Endothelial cell of umbilical vein (primary cell): ENCODE data around the gene KCNK13. TPM values are rescaled to one million over a fixed set of nuclear protein-coding genes. Genes with fewer than 3 reads are reported as not detected.

Experiments
- BruUV-seq: library from RNA; stranded (reverse); fragments of 400-500 nt; replicated peaks from 2 replicates; lab custom pipeline; 2021; lab: Mats Ljungman, UMichigan
- CTCF ChIA-PET: fragments of 300-600, 350-600 bp; sonication (Branson Sonifier 250); formaldehyde crosslinking; loops from one replicate; lab custom pipeline; 2021; ENCODE audit warnings: antibody characterized with exemption, inconsistent platforms; lab: Charles Lee
- POLR2A ChIA-PET: fragments of 300-600, 350-600 bp; sonication (Branson Sonifier 250); formaldehyde crosslinking; loops from one replicate; lab custom pipeline; 2021; ENCODE audit warnings: antibody characterized with exemption, inconsistent platforms; lab: Charles Lee
- DNase-seq: peaks from one replicate; pipeline ENCODE4 v3.0.0-alpha.2; 2011; ENCODE audit warnings: low read depth, low spot score
- FAIRE-seq: peaks from 2 replicates; lab custom pipeline; 2011; peaks lifted over from hg19 to GRCh38; lab: Jason Lieb, UNC
- H2AFZ ChIP-seq: 2 replicates; pipeline ENCODE4 v1.6.0; 2012; ENCODE audit warnings: low read depth, low read length, control low read depth, inconsistent platforms
- H3K27ac ChIP-seq: 2 replicates; pipeline ENCODE4 v1.5.1; 2011; ENCODE audit warnings: low read depth, mild to moderate bottlenecking, control low read depth, low read length, moderate library complexity; ENCODE audit not compliant: insufficient read depth
- H3K27me3 ChIP-seq, 2 experiments: 2 replicates each; pipeline versions ENCODE4 v1.6.0 to v1.6.1; 2011; ENCODE audit warnings: low read length in 2 of 2, mixed read lengths in 1 of 2; ENCODE audit not compliant: control insufficient read depth in 2 of 2, insufficient read depth in 2 of 2
- H3K36me3 ChIP-seq, 2 experiments: 2 replicates in 1 of 2; 3 replicates in 1 of 2; pipeline ENCODE4 v1.5.1; 2011; ENCODE audit warnings: low read length in 2 of 2, mild to moderate bottlenecking in 1 of 2, moderate library complexity in 1 of 2; ENCODE audit not compliant: control insufficient read depth in 2 of 2, insufficient read depth in 2 of 2; ENCODE audit errors: extremely low read depth in 1 of 2
- H3K4me1 ChIP-seq: 3 replicates; pipeline ENCODE4 v1.5.1; 2011; ENCODE audit warnings: mild to moderate bottlenecking, low read length; ENCODE audit not compliant: control insufficient read depth, insufficient read depth; ENCODE audit errors: extremely low read depth
- H3K4me2 ChIP-seq: 2 replicates; pipeline ENCODE4 v1.6.1; 2011; ENCODE audit warnings: low read length, control low read depth, mixed read lengths; ENCODE audit not compliant: insufficient read depth
- H3K4me3 ChIP-seq, 3 experiments: fragments of 200-600 bp in 1 of 3; sonication (generic), shearing (Covaris generic) in 1 of 3; replicated peaks in 1 of 3; 2 replicates each; pipeline ENCODE4 v1.5.1; 2011 to 2016; ENCODE audit warnings: control low read depth in 3 of 3, low read length in 3 of 3, mild to moderate bottlenecking in 2 of 3, inconsistent platforms in 1 of 3, low read depth in 1 of 3, moderate library complexity in 1 of 3; ENCODE audit not compliant: insufficient read depth in 1 of 3
- H3K79me2 ChIP-seq: 2 replicates; pipeline ENCODE4 v1.6.0; 2012; ENCODE audit warnings: low read length, inconsistent platforms; ENCODE audit not compliant: control insufficient read depth, insufficient read depth
- H3K9ac ChIP-seq: replicated peaks from 2 replicates; pipeline ENCODE3; 2011; ENCODE audit warnings: low read length, control low read depth; ENCODE audit not compliant: insufficient read depth; ENCODE audit errors: extremely low read depth
- H3K9me1 ChIP-seq: replicated peaks from 3 replicates; pipeline ENCODE4 v1.6.0; 2011; ENCODE audit warnings: mild to moderate bottlenecking, low read length; ENCODE audit not compliant: control insufficient read depth, insufficient read depth; ENCODE audit errors: extremely low read depth
- H3K9me3 ChIP-seq: replicated peaks from 2 replicates; pipeline ENCODE4 v1.5.1; 2012; ENCODE audit warnings: low read length, inconsistent platforms; ENCODE audit not compliant: control insufficient read depth, insufficient read depth
- H4K20me1 ChIP-seq: replicated peaks from 2 replicates; pipeline ENCODE3; 2011; ENCODE audit warnings: mild to moderate bottlenecking, low read length; ENCODE audit not compliant: control insufficient read depth, insufficient read depth; ENCODE audit errors: extremely low read depth
- EZH2 ChIP-seq: IDR thresholded peaks from 2 replicates; pipeline ENCODE4 v1.6.1; 2012; ENCODE audit warnings: borderline replicate concordance, low read depth, mild to moderate bottlenecking, moderate library complexity, low read length, inconsistent platforms; ENCODE audit not compliant: severe bottlenecking
- FOS ChIP-seq: IDR thresholded peaks from 2 replicates; pipeline ENCODE4 v1.6.1; 2011; ENCODE audit warnings: mild to moderate bottlenecking, low read length, moderate library complexity, borderline replicate concordance; ENCODE audit not compliant: insufficient read depth
- GATA2 ChIP-seq: IDR thresholded peaks from 2 replicates; pipeline ENCODE4 v1.7.0; 2011; ENCODE audit warnings: low read depth, mild to moderate bottlenecking, moderate library complexity, mixed read lengths, low read length; ENCODE audit not compliant: insufficient read length, insufficient read depth
- JUN ChIP-seq: IDR thresholded peaks from 2 replicates; pipeline ENCODE4 v1.6.1; 2011; ENCODE audit warnings: borderline replicate concordance, low read depth; ENCODE audit not compliant: insufficient read length, insufficient read depth
- MAX ChIP-seq: IDR thresholded peaks from 2 replicates; pipeline ENCODE4 v1.6.1; 2011; ENCODE audit not compliant: insufficient read depth, insufficient read length
- MYC ChIP-seq: IDR thresholded peaks from one replicate; pipeline ENCODE4 v1.6.1; 2011; ENCODE audit warnings: mild to moderate bottlenecking, low read depth, low read length
- POLR2A ChIP-seq: IDR thresholded peaks from 2 replicates; pipeline ENCODE4 v1.6.1; 2012; ENCODE audit warnings: low read depth, mild to moderate bottlenecking, control low read depth, low read length
- POLR2AphosphoS5 ChIP-seq: IDR thresholded peaks from 2 replicates; pipeline ENCODE4 v1.6.1; 2012; ENCODE audit warnings: low read depth, mild to moderate bottlenecking, control low read depth, low read length, moderate library complexity; ENCODE audit not compliant: insufficient read depth
- dilution Hi-C: fragments of 300-500 bp; cut with MboI; formaldehyde crosslinking; loops from one replicate; pipeline ENCODE4 v1.15.0; 2019; ENCODE audit warnings: low sequenced_read_pairs; ENCODE audit not compliant: extremely low pct_ligation_motif_present
- intact Hi-C: fragments of 100-400 bp; cut with micrococcal nuclease; formaldehyde crosslinking; loops from one replicate; pipeline ENCODE4 v1.10.0; 2022
- polyA plus RNA-seq, 4 experiments: library from polyadenylated mRNA; depleted of rRNA in 3 of 4; stranded (reverse) in 3 of 4; unstranded in 1 of 4; fragments of >200 nt; gene quantifications; 2 replicates each; pipeline versions ENCODE4 v1.2.1 to v1.2.3, GENCODE V29; 2011 to 2012; ENCODE audit warnings: missing spikeins in 1 of 4
- total RNA-seq: library from RNA; stranded (reverse); gene quantifications from 2 replicates; pipeline ENCODE4 v1.2.3, GENCODE V29; 2021
- TF ChIP-seq, protein P1 (sequence below), 2 donors: IDR thresholded peaks; 1 replicate in 1 of 2; 2 replicates in 1 of 2; pipeline ENCODE4 v1.5.1; 2011; ENCODE audit warnings: low read length in 2 of 2, mild to moderate bottlenecking in 2 of 2, moderate library complexity in 2 of 2, control low read depth in 1 of 2, inconsistent platforms in 1 of 2, low read depth in 1 of 2; ENCODE audit not compliant: insufficient read depth in 1 of 2; ENCODE audit errors: extremely low read depth in 1 of 2

Gene KCNK13
- total and polyA plus RNA-seq, 2 donors (not counting 3 experiments of a cell fraction or from before 2014, with no cell fraction given), result not detected

- Histone ChIP-seq H3K9ac (no peak overlapping the region), H3K9me1 (no peaks in the 10 kb centered on the region), H3K4me1 (no peaks in the 10 kb centered on the region), H2AFZ (no peak overlapping the region), H3K4me2 (no peak overlapping the region), H3K9me3 (no peaks in the 10 kb centered on the region), H3K36me3 (peaks cover 2 to 7% of the 10 kb centered on the region in 2 experiments), H3K79me2 (no peaks in the 10 kb centered on the region), H3K4me3 (no peak overlapping the region), H3K27me3 (no peaks in the 10 kb centered on the region), H4K20me1 (no peaks in the 10 kb centered on the region), H3K27ac (no peak overlapping the region)
- ChIA-PET CTCF (interaction anchor here (2.3 kb wide), 1 partner anchor 44 kb away, joined by 6 read pairs; no protein-coding TSS in a partner anchor), POLR2A (no interaction called here)
- BruUV-seq, result no TSS peak
- TF ChIP-seq EZH2 (no peak), POLR2AphosphoS5 (no peak), FOS (no peak), POLR2A (no peak), MYC (no peak), GATA2 (no peak), MAX (no peak), JUN (no peak)
- TF ChIP-seq, protein P1, sequence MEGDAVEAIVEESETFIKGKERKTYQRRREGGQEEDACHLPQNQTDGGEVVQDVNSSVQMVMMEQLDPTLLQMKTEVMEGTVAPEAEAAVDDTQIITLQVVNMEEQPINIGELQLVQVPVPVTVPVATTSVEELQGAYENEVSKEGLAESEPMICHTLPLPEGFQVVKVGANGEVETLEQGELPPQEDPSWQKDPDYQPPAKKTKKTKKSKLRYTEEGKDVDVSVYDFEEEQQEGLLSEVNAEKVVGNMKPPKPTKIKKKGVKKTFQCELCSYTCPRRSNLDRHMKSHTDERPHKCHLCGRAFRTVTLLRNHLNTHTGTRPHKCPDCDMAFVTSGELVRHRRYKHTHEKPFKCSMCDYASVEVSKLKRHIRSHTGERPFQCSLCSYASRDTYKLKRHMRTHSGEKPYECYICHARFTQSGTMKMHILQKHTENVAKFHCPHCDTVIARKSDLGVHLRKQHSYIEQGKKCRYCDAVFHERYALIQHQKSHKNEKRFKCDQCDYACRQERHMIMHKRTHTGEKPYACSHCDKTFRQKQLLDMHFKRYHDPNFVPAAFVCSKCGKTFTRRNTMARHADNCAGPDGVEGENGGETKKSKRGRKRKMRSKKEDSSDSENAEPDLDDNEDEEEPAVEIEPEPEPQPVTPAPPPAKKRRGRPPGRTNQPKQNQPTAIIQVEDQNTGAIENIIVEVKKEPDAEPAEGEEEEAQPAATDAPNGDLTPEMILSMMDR (IDR thresholded peaks at IDR 0.05; ENCODE audit: extremely low read depth in 1 of 2, insufficient read depth in 1 of 2, low read depth in 1 of 2, low read length in 2 of 2), result no peak
- DNase-seq, result no peak
- dilution Hi-C loops, result no loop called here
- FAIRE-seq, result no peak
- intact Hi-C loops, result no loop called here
Observed at GRCh38 chr14:90017371-90017770, 44.4 kb upstream of the KCNK13 start.
